Measurements from ENCODE around the gene LRRC75A.

DNA sequence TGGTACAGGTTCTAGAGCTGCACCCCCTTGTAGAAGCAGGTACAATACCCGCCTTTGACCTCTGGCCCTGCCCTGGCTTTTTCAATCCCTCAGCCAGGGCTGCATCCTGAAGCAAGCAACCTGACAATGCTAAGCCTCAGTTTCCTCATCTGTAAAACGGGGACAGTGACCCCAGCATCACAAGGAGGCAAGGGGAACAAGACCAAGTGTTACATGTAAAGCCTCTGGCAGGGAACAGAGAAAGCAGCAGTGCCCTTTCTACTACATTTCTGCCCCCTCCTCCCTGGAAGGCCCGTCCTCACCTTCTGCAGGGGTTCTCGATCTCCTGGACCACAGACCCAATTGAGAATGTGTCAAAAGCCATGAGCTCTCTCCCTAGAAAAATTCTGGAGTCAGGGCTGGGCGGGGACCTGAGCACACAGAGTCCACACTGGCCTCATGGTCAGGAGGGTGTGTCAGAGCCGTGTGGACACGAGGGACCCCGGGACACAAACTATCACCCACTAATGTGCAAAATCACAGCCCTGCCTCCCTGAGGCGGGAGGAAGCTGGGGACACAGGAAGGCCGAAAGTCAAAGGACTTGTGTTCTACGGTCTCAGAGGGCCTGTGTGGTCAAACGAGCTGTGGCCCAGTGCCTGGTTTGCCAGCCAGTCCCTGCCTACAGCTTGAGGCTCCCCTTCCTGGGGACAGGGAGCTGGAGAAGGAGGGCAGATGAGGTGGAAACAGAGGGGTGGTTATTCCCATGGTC is 27.5 kb downstream of the LRRC75A start:
- TF ChIP-seq RAD21 (IDR thresholded peaks at IDR 0.05; ENCODE audit: low read depth) = no peak
- TF ChIP-seq EP300 (IDR thresholded peaks at IDR 0.05; ENCODE audit: borderline replicate concordance) = no peak
- TF ChIP-seq TEAD4 (IDR thresholded peaks at IDR 0.05) = no peak
- no peak for TF ChIP-seq YY1 (IDR thresholded peaks at IDR 0.05; ENCODE audit: low read depth)
- no peak for TF ChIP-seq FOXM1 (IDR thresholded peaks at IDR 0.05; ENCODE audit: borderline replicate concordance, low read depth)
- no peak for TF ChIP-seq ZBTB7A (IDR thresholded peaks at IDR 0.05; ENCODE audit: low read depth)
- TF ChIP-seq, protein P1, sequence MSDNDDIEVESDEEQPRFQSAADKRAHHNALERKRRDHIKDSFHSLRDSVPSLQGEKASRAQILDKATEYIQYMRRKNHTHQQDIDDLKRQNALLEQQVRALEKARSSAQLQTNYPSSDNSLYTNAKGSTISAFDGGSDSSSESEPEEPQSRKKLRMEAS (IDR thresholded peaks at IDR 0.05) = no peak
- TF ChIP-seq TCF12 (IDR thresholded peaks at IDR 0.05; ENCODE audit: low read depth) = no peak
- no peak for TF ChIP-seq CREB1 (IDR thresholded peaks at IDR 0.05; ENCODE audit: low read depth)
- TF ChIP-seq, protein P2, sequence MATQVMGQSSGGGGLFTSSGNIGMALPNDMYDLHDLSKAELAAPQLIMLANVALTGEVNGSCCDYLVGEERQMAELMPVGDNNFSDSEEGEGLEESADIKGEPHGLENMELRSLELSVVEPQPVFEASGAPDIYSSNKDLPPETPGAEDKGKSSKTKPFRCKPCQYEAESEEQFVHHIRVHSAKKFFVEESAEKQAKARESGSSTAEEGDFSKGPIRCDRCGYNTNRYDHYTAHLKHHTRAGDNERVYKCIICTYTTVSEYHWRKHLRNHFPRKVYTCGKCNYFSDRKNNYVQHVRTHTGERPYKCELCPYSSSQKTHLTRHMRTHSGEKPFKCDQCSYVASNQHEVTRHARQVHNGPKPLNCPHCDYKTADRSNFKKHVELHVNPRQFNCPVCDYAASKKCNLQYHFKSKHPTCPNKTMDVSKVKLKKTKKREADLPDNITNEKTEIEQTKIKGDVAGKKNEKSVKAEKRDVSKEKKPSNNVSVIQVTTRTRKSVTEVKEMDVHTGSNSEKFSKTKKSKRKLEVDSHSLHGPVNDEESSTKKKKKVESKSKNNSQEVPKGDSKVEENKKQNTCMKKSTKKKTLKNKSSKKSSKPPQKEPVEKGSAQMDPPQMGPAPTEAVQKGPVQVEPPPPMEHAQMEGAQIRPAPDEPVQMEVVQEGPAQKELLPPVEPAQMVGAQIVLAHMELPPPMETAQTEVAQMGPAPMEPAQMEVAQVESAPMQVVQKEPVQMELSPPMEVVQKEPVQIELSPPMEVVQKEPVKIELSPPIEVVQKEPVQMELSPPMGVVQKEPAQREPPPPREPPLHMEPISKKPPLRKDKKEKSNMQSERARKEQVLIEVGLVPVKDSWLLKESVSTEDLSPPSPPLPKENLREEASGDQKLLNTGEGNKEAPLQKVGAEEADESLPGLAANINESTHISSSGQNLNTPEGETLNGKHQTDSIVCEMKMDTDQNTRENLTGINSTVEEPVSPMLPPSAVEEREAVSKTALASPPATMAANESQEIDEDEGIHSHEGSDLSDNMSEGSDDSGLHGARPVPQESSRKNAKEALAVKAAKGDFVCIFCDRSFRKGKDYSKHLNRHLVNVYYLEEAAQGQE (IDR thresholded peaks at IDR 0.05; ENCODE audit: low read depth) = no peak
- TF ChIP-seq, protein P3, sequence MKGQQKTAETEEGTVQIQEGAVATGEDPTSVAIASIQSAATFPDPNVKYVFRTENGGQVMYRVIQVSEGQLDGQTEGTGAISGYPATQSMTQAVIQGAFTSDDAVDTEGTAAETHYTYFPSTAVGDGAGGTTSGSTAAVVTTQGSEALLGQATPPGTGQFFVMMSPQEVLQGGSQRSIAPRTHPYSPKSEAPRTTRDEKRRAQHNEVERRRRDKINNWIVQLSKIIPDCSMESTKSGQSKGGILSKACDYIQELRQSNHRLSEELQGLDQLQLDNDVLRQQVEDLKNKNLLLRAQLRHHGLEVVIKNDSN (IDR thresholded peaks at IDR 0.05) = no peak

All from Ishikawa (cell line).